Activated T-helper 1 cell treated with anti-CD3 and anti-CD28 coated beads, Interleukin-12 subunit alpha, Interleukin-12 subunit beta, Interleukin-2, Interleukin-4 antibody, amounts not matched to agents 30 ng/mL and 10 ng/mL and 1 ng/mL, durations not matched to agents 14 hours and 24 hours and 36 hours (primary cell): Measurements from ENCODE around the gene TTC23. TPM values are rescaled to one million over a fixed set of nuclear protein-coding genes. Genes with fewer than 3 reads are reported as not detected.

ENCODE experiments used
- DNase-seq: peaks from one replicate; pipeline ENCODE4 v3.0.0; 2021; ENCODE audit warnings: low spot score
- H3K27ac Mint-ChIP-seq: one replicate; pipeline ENCODE4 v1.8.0; 2021; ENCODE audit warnings: mild to moderate bottlenecking, mixed read lengths
- H3K27me3 Mint-ChIP-seq: one replicate; pipeline ENCODE4 v1.8.0; 2022; ENCODE audit warnings: mild to moderate bottlenecking, moderate library complexity, mixed read lengths; ENCODE audit not compliant: insufficient read depth
- H3K36me3 Mint-ChIP-seq: one replicate; pipeline ENCODE4 v1.8.0; 2021; ENCODE audit warnings: low read depth, mixed read lengths
- H3K4me1 Mint-ChIP-seq: one replicate; pipeline ENCODE4 v1.8.0; 2021; ENCODE audit warnings: low read depth, mixed read lengths
- H3K4me3 Mint-ChIP-seq: one replicate; pipeline ENCODE4 v1.8.0; 2021; ENCODE audit warnings: mild to moderate bottlenecking, moderate library complexity, mixed read lengths
- H3K9me3 Mint-ChIP-seq: one replicate; pipeline ENCODE4 v1.8.0; 2021; ENCODE audit warnings: mixed read lengths
- intact Hi-C: fragments of 100-400 bp; cut with micrococcal nuclease; formaldehyde crosslinking; loops from one replicate; pipeline ENCODE4 v1.15.1; 2024
- total RNA-seq: library from RNA; stranded (reverse); gene quantifications from 2 replicates; pipeline ENCODE4 v1.2.3, GENCODE V29; 2022

Gene TTC23
- total RNA-seq, 1 donor from 2014 or later = 5.0 TPM

DNA sequence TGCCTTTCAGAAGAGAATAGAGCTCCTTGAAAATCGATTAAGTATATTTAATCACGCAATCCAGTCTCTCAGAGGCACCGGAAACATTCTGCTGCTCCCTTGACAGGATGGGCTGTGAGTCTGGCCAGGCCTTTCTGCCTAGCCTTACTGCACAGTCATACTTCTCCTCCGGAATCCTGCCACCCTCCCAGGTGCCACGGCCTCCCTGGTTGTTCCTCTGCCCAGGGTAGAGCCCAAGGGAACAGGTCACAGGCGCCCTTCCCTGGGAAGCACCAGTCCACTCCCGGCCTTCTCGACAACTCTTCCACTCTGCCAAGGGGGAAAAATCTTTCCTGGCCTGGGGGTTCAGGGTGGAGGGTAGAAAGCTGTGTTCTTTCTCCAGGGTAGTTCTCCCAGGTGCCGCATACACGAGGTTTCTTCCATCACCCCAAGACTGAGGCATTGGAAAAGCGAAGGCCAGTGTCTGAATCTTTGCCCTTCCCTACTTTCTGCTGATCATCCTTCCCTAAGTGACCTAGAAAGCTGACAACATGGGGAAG lies 161.9 kb downstream of the TTC23 start:
- Mint-ChIP-seq H3K4me1 (peaks cover 12% of the 10 kb centered on the region), H3K27me3 (peaks cover under 1% of the 10 kb centered on the region), H3K4me3 (no peak overlapping the region), H3K36me3 (no peaks in the 10 kb centered on the region), H3K27ac (no peak overlapping the region), H3K9me3 (no peaks in the 10 kb centered on the region)
- no peak for DNase-seq
- intact Hi-C loops = no loop called here

DNA sequence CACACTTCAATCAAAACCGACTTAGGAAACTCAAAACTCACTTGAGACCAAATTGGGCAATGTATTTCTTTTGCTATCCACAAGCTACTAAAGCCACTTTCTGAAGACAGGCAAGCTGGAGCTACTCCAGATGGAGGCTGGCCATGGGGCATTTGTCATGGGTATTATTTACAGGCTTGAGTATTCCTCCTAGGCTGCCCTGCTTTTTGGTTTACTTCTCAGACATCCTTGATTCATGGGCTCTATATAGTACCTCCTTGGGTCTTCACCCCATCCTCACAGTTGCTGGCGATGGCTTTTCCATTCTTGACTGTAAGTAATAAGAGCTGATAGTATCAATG lies 163.1 kb downstream of the TTC23 start:
- peaks cover 10% of the 10 kb centered on the region for H3K27me3 Mint-ChIP-seq
- no peaks in the 10 kb centered on the region for H3K36me3 Mint-ChIP-seq
- intact Hi-C loops = no loop called here
- H3K4me1 Mint-ChIP-seq = peaks cover 12% of the 10 kb centered on the region
- H3K27ac Mint-ChIP-seq = no peak overlapping the region
- no peak for DNase-seq
- no peak overlapping the region for H3K4me3 Mint-ChIP-seq
- no peaks in the 10 kb centered on the region for H3K9me3 Mint-ChIP-seq

Other genes with a start within 250 kb of the TTC23 start
- gene PGPEP1L, start 241.8 kb downstream of the TTC23 start, total RNA-seq = not detected in 2 replicates
- gene SYNM, start 144.5 kb downstream of the TTC23 start, total RNA-seq = 2.0 and 2.2 TPM in 2 replicates
- gene LRRC28, start 1.9 kb upstream of the TTC23 start, total RNA-seq = 13.6 and 14.8 TPM in 2 replicates